WERI-Rb-1 (cell line): ENCODE data around the gene MT3.

Source experiments
- DNase-seq: peaks from one replicate; pipeline ENCODE4 v3.0.0-alpha.2; 2020
- H3K27ac ChIP-seq: fragments of 250-450 bp; sonication (Bioruptor Pico); 2 replicates; pipeline ENCODE4 v1.5.1; 2020; ENCODE audit warnings: mild to moderate bottlenecking, moderate library complexity
- H3K27me3 ChIP-seq: fragments of 250-450 bp; sonication (Bioruptor Pico); 2 replicates; pipeline ENCODE4 v1.5.1; 2021; ENCODE audit warnings: mild to moderate bottlenecking, low read depth, moderate library complexity; ENCODE audit not compliant: insufficient read depth, severe bottlenecking
- H3K36me3 ChIP-seq: fragments of 250-450 bp; sonication (Bioruptor Pico); 2 replicates; pipeline ENCODE4 v1.5.1; 2020; ENCODE audit warnings: mild to moderate bottlenecking, moderate library complexity
- H3K4me3 ChIP-seq: 2 replicates; pipeline ENCODE4 v1.5.1; 2011; ENCODE audit warnings: low read depth, mild to moderate bottlenecking, control low read depth, low read length
- H3K9me3 ChIP-seq: fragments of 250-450 bp; sonication (Bioruptor Pico); 2 replicates; pipeline ENCODE4 v1.5.1; 2021; ENCODE audit warnings: mild to moderate bottlenecking, moderate library complexity; ENCODE audit not compliant: severe bottlenecking
- TF ChIP-seq, protein P1 (sequence below): IDR thresholded peaks from 2 replicates; pipeline ENCODE4 v1.5.1; 2011; ENCODE audit warnings: low read depth, mild to moderate bottlenecking, control low read depth, inconsistent platforms, low read length

Gene MT3

DNA sequence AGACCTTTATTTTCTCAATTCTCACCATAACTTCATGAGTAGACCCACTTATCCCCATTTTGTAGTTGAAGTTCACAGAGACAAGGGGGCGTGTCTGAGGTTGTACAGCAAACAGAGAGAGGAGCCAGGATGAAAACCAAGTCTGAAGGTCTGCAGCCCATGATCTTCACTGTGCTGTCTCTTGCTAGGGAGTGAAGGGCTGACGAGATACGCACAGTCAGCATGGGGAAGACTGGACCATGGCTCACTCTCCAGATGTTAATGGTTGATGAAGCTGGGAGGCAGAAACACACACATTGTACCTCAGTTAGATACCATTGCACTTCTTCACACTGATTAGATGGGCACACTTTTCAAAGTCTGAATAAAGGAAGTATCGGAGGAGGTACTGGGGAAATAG, 30.2 kb upstream of the MT3 start:
- no peaks in the 10 kb centered on the region for H3K27me3 ChIP-seq
- H3K9me3 ChIP-seq = no peaks in the 10 kb centered on the region
- no peak overlapping the region for H3K27ac ChIP-seq
- H3K4me3 ChIP-seq = no peak overlapping the region
- DNase-seq = no peak
- no peaks in the 10 kb centered on the region for H3K36me3 ChIP-seq
- TF ChIP-seq, protein P1, sequence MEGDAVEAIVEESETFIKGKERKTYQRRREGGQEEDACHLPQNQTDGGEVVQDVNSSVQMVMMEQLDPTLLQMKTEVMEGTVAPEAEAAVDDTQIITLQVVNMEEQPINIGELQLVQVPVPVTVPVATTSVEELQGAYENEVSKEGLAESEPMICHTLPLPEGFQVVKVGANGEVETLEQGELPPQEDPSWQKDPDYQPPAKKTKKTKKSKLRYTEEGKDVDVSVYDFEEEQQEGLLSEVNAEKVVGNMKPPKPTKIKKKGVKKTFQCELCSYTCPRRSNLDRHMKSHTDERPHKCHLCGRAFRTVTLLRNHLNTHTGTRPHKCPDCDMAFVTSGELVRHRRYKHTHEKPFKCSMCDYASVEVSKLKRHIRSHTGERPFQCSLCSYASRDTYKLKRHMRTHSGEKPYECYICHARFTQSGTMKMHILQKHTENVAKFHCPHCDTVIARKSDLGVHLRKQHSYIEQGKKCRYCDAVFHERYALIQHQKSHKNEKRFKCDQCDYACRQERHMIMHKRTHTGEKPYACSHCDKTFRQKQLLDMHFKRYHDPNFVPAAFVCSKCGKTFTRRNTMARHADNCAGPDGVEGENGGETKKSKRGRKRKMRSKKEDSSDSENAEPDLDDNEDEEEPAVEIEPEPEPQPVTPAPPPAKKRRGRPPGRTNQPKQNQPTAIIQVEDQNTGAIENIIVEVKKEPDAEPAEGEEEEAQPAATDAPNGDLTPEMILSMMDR = no peak

DNA sequence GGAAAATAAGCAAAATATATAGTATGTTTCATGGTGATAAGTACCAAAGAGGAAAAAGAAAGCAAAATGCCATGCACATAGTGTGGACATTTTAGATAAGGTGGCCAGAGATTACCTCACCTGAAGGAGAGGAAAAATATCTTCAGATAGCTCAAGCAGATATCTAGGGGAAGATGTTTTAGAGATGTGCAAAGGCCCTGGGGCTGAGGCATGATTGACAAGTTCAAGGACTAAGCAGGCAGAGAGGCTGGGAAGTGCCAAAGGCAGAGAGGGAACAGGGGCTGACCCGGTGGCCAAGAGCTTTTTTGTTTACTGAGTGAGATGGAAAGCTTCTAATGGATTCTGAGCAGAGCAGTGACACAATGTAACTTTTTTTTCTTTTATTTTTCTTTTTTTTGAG, 28.9 kb upstream of the MT3 start:
- Histone ChIP-seq H3K9me3 (no peaks in the 10 kb centered on the region), H3K27ac (no peak overlapping the region), H3K27me3 (no peaks in the 10 kb centered on the region), H3K4me3 (no peak overlapping the region), H3K36me3 (no peaks in the 10 kb centered on the region)
- DNase-seq = no peak
- TF ChIP-seq, protein P1 = no peak

DNA sequence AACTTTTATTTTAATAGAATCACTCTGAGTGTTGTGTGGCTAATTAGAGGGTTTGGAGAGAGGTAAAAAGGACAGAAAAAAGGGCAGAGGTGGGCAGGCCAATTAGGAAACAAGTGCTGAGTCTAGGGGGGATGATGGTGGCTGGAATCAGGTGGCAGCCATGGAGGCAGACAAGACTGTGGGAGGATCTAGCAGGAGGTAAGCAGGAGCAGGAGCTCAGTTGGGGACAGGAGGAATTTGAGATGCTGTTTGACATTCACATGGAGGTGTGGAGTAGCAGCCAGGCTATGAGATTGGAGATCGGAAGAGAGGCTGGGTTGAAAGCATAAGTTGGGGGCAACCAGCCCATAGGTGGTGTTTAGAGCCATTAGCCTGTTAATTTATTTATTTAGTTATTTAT, 28.2 kb upstream of the MT3 start:
- DNase-seq = no peak
- Histone ChIP-seq H3K9me3 (no peaks in the 10 kb centered on the region), H3K27me3 (no peaks in the 10 kb centered on the region)

DNA sequence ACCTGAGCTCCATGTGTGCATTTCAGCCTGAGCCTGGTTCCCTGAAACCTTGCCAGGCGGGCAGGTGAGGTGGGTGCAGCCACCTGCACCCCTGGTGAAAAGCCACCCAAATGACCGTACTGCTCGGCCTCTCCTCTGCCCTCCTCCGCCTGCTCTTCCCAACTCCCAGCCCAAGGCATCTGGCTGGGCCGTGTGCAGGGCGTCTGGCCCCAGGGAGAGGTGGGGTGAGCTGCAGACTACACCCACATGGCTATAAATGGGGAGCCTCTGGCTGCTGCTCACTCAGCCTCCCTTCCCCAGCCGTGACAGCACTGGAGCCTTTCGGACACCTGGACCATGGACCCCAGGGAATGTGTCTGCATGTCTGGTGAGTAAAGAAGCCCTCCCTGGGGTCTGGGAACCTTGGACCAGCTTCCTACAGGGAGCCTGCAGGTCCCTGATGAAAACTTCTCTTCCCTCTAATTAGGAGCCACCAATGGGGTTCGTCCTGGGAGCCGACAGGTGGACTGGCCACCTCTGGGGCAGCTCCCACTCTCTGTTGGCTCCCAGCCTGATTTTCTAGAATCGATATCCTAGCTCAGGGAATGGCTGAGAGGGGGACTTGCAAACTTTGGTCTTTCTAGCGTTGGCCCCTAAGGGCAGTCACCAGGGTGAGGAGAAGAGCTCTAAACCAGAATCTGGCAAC, 24.4 kb upstream of the MT3 start, which contains the start of gene MT4:
TSS of gene MT4 (plus strand) at position 281 of the 685 bp plus-strand sequence. CDS start at position 337, 56 bp downstream.
- no peak within 1 kb of the TSS for H3K4me3 ChIP-seq
- H3K36me3 ChIP-seq = no peaks in the 10 kb centered on the region
- TF ChIP-seq, protein P1 = no peak
- no peaks in the 10 kb centered on the region for H3K9me3 ChIP-seq
- DNase-seq = no peak
- no peak within 1 kb of the TSS for H3K27ac ChIP-seq
- no peaks in the 10 kb centered on the region for H3K27me3 ChIP-seq

More for the DNA sequence above, 28.2 kb upstream of the MT3 start:
- TF ChIP-seq, protein P1 = no peak
- Histone ChIP-seq H3K36me3 (no peaks in the 10 kb centered on the region), H3K4me3 (no peak overlapping the region), H3K27ac (no peak overlapping the region)

DNA sequence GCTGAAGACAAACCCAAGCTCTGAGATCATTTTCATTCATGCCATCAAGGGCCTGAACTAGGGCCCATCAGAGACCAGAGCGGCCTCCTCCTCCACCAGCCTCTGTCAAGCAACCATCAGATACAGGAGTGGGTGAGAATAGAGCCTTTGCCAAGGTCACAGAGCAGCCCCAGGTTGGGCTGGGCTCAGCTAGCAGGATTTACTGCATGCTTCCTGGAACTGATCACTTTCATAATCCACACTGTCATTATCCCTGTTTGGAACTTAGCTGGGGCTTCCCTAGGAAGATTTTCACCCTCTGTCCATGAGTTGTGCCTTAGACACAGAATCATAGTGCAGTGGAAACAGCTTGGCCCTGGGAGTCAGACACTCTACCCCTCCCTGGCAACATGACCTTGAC, 19.4 kb upstream of the MT3 start:
- TF ChIP-seq, protein P1 = no peak
- Histone ChIP-seq H3K36me3 (no peaks in the 10 kb centered on the region), H3K9me3 (no peaks in the 10 kb centered on the region), H3K4me3 (no peak overlapping the region), H3K27me3 (no peaks in the 10 kb centered on the region), H3K27ac (peak overlapping the region; percentile 22; the same call in 1 of the 2 replicates)
- DNase-seq = peak; percentile 68

DNA sequence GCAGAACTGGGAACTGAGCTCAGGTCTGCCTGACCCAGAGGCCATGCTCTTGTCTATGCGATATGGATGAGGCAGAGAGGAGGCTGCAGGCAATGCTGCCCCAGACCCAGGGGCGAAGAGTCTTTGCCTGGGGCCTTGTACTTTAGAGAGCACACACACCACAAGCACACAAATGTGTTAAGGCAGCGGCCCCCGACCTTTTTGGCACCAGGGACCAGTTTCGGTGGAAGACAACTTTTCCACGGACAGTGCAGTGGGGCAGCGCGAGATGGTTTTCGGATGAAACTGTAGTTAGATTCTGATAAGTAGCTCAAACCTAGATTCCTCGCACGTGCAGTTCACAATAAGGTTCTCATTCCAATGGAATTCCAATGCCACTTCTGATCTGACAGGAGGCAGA, 17.8 kb upstream of the MT3 start:
- no peak overlapping the region for H3K4me3 ChIP-seq
- TF ChIP-seq, protein P1 = no peak

More for the DNA sequence above, 17.8 kb upstream of the MT3 start:
- H3K27ac ChIP-seq = no peak overlapping the region
- H3K27me3 ChIP-seq = no peaks in the 10 kb centered on the region
- H3K9me3 ChIP-seq = no peaks in the 10 kb centered on the region
- no peak for DNase-seq
- no peaks in the 10 kb centered on the region for H3K36me3 ChIP-seq
